Measurements from ENCODE around the gene ADD3. TPM values are rescaled to one million over a fixed set of nuclear protein-coding genes. Genes with fewer than 3 reads are reported as not detected.

Gene ADD3
- total RNA-seq, 1 experiment from 2014 or later = 86.7 TPM

GRCh38 chr10:110091830-110092229 is 84.0 kb downstream of the ADD3 start:
- H3K4me1 Mint-ChIP-seq = peaks cover 3% of the 10 kb centered on the region; the same call in 1 of the 2 replicates
- H3K36me3 Mint-ChIP-seq = no peaks in the 10 kb centered on the region
- H3K27ac Mint-ChIP-seq = no peak overlapping the region
- H3K4me3 Mint-ChIP-seq = no peak overlapping the region
- DNase-seq (ENCODE audit: low spot score) (no peak), ATAC-seq (no peak)
- no peaks in the 10 kb centered on the region for H3K9me3 Mint-ChIP-seq
- no peak for TF ChIP-seq NR2C2 (CRISPR knock-in tag; IDR thresholded peaks at IDR 0.05)
- TF ChIP-seq, protein P1, sequence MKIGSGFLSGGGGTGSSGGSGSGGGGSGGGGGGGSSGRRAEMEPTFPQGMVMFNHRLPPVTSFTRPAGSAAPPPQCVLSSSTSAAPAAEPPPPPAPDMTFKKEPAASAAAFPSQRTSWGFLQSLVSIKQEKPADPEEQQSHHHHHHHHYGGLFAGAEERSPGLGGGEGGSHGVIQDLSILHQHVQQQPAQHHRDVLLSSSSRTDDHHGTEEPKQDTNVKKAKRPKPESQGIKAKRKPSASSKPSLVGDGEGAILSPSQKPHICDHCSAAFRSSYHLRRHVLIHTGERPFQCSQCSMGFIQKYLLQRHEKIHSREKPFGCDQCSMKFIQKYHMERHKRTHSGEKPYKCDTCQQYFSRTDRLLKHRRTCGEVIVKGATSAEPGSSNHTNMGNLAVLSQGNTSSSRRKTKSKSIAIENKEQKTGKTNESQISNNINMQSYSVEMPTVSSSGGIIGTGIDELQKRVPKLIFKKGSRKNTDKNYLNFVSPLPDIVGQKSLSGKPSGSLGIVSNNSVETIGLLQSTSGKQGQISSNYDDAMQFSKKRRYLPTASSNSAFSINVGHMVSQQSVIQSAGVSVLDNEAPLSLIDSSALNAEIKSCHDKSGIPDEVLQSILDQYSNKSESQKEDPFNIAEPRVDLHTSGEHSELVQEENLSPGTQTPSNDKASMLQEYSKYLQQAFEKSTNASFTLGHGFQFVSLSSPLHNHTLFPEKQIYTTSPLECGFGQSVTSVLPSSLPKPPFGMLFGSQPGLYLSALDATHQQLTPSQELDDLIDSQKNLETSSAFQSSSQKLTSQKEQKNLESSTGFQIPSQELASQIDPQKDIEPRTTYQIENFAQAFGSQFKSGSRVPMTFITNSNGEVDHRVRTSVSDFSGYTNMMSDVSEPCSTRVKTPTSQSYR (CRISPR knock-in tag; IDR thresholded peaks at IDR 0.05) = no peak
- TF ChIP-seq SP1 (CRISPR knock-in tag; conservative IDR thresholded peaks at IDR 0.05) = no peak
- no peak for TF ChIP-seq MXD4 (CRISPR knock-in tag; IDR thresholded peaks at IDR 0.05; ENCODE audit: borderline replicate concordance)
- TF ChIP-seq, protein P2, sequence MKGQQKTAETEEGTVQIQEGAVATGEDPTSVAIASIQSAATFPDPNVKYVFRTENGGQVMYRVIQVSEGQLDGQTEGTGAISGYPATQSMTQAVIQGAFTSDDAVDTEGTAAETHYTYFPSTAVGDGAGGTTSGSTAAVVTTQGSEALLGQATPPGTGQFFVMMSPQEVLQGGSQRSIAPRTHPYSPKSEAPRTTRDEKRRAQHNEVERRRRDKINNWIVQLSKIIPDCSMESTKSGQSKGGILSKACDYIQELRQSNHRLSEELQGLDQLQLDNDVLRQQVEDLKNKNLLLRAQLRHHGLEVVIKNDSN (CRISPR knock-in tag; IDR thresholded peaks at IDR 0.05) = no peak
- TF ChIP-seq JAZF1 (CRISPR knock-in tag; IDR thresholded peaks at IDR 0.05) = no peak
- TF ChIP-seq, protein P3, sequence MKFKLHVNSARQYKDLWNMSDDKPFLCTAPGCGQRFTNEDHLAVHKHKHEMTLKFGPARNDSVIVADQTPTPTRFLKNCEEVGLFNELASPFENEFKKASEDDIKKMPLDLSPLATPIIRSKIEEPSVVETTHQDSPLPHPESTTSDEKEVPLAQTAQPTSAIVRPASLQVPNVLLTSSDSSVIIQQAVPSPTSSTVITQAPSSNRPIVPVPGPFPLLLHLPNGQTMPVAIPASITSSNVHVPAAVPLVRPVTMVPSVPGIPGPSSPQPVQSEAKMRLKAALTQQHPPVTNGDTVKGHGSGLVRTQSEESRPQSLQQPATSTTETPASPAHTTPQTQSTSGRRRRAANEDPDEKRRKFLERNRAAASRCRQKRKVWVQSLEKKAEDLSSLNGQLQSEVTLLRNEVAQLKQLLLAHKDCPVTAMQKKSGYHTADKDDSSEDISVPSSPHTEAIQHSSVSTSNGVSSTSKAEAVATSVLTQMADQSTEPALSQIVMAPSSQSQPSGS (CRISPR knock-in tag; IDR thresholded peaks at IDR 0.05; ENCODE audit: borderline replicate concordance, low read depth) = no peak
- TF ChIP-seq, protein P4, sequence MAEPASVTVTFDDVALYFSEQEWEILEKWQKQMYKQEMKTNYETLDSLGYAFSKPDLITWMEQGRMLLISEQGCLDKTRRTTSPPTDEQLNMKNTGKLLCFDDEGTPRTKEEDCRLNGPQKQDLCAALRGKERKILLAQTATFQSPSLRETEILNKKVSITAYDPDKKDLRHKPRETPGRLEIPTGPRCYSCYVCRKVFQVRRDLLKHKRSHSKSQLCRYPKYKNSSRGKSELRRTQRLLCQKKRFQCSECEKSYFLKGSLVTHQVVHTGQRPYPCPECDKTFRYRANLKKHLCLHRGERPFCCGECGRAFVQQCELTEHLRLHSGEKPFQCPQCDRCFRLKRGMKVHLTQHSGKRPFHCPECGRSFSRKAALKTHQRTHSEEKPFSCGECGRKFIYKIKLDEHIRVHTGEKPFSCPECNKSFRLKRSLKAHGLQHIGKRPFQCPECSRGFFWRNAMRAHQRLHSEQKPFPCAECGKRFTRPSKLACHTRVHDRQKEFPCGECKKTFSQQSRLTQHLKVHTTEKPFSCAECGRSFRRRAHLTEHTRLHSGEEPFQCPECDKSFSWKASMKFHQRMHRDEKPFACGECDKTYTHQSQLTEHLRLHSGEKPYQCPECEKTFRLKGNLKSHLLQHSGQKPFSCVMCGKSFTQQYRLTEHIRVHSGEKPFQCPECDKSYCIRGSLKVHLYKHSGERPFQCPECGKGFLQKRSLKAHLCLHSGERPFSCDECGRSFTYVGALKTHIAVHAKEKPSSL (CRISPR knock-in tag; conservative IDR thresholded peaks at IDR 0.05) = no peak
- no peak for TF ChIP-seq ZBTB43 (CRISPR knock-in tag; IDR thresholded peaks at IDR 0.05)
- no peak for TF ChIP-seq FOXP4 (CRISPR knock-in tag; IDR thresholded peaks at IDR 0.05)
- TF ChIP-seq, protein P5, sequence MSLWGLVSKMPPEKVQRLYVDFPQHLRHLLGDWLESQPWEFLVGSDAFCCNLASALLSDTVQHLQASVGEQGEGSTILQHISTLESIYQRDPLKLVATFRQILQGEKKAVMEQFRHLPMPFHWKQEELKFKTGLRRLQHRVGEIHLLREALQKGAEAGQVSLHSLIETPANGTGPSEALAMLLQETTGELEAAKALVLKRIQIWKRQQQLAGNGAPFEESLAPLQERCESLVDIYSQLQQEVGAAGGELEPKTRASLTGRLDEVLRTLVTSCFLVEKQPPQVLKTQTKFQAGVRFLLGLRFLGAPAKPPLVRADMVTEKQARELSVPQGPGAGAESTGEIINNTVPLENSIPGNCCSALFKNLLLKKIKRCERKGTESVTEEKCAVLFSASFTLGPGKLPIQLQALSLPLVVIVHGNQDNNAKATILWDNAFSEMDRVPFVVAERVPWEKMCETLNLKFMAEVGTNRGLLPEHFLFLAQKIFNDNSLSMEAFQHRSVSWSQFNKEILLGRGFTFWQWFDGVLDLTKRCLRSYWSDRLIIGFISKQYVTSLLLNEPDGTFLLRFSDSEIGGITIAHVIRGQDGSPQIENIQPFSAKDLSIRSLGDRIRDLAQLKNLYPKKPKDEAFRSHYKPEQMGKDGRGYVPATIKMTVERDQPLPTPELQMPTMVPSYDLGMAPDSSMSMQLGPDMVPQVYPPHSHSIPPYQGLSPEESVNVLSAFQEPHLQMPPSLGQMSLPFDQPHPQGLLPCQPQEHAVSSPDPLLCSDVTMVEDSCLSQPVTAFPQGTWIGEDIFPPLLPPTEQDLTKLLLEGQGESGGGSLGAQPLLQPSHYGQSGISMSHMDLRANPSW (CRISPR knock-in tag; conservative IDR thresholded peaks at IDR 0.05; ENCODE audit: low read depth) = no peak
- TF ChIP-seq TP53 (CRISPR knock-in tag; IDR thresholded peaks at IDR 0.05) = no peak
- no peaks in the 10 kb centered on the region for H3K27me3 Mint-ChIP-seq (ENCODE audit: low read depth)
- ChIA-PET CTCF (no interaction called here), POLR2A (no interaction called here)

Measured in WTC11 (cell line).